ENCODE measurements around the gene EMILIN2.

DNA sequence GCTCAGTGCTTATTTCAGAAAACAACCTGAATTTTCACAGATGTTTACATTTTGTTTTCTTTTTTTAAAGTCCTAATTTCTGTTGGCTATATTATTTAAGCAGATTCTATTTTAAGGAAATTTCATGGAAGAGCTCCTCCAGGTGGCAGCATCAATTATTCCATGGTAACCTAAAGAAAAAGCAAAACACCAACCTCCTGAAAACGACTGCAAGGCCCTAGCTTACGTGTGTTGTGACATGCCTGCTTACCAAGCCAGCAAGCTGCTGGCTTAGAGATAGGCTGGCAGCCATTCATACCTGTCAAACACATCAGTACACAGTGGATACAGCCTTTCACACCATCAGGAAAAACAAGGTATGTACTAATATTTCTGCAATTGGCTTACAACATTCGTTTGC lies 101.2 kb downstream of the EMILIN2 start:
- TF ChIP-seq TAF1 (conservative IDR thresholded peaks at IDR 0.05), result no peak
- TF ChIP-seq, protein P1, sequence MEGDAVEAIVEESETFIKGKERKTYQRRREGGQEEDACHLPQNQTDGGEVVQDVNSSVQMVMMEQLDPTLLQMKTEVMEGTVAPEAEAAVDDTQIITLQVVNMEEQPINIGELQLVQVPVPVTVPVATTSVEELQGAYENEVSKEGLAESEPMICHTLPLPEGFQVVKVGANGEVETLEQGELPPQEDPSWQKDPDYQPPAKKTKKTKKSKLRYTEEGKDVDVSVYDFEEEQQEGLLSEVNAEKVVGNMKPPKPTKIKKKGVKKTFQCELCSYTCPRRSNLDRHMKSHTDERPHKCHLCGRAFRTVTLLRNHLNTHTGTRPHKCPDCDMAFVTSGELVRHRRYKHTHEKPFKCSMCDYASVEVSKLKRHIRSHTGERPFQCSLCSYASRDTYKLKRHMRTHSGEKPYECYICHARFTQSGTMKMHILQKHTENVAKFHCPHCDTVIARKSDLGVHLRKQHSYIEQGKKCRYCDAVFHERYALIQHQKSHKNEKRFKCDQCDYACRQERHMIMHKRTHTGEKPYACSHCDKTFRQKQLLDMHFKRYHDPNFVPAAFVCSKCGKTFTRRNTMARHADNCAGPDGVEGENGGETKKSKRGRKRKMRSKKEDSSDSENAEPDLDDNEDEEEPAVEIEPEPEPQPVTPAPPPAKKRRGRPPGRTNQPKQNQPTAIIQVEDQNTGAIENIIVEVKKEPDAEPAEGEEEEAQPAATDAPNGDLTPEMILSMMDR (IDR thresholded peaks at IDR 0.05; ENCODE audit: low read depth, low read length, missing input control), result peak; percentile 30
- TF ChIP-seq GABPA (IDR thresholded peaks at IDR 0.05 in 1 of 2, conservative IDR thresholded peaks at IDR 0.05 in 1 of 2), result no peak
- TF ChIP-seq, protein P2, sequence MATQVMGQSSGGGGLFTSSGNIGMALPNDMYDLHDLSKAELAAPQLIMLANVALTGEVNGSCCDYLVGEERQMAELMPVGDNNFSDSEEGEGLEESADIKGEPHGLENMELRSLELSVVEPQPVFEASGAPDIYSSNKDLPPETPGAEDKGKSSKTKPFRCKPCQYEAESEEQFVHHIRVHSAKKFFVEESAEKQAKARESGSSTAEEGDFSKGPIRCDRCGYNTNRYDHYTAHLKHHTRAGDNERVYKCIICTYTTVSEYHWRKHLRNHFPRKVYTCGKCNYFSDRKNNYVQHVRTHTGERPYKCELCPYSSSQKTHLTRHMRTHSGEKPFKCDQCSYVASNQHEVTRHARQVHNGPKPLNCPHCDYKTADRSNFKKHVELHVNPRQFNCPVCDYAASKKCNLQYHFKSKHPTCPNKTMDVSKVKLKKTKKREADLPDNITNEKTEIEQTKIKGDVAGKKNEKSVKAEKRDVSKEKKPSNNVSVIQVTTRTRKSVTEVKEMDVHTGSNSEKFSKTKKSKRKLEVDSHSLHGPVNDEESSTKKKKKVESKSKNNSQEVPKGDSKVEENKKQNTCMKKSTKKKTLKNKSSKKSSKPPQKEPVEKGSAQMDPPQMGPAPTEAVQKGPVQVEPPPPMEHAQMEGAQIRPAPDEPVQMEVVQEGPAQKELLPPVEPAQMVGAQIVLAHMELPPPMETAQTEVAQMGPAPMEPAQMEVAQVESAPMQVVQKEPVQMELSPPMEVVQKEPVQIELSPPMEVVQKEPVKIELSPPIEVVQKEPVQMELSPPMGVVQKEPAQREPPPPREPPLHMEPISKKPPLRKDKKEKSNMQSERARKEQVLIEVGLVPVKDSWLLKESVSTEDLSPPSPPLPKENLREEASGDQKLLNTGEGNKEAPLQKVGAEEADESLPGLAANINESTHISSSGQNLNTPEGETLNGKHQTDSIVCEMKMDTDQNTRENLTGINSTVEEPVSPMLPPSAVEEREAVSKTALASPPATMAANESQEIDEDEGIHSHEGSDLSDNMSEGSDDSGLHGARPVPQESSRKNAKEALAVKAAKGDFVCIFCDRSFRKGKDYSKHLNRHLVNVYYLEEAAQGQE (IDR thresholded peaks at IDR 0.05), result no peak
- TF ChIP-seq SP1 (IDR thresholded peaks at IDR 0.05), result no peak
- peak; percentile 10 to 17 for TF ChIP-seq HNF4A (conservative IDR thresholded peaks at IDR 0.05)
- TF ChIP-seq, protein P3, sequence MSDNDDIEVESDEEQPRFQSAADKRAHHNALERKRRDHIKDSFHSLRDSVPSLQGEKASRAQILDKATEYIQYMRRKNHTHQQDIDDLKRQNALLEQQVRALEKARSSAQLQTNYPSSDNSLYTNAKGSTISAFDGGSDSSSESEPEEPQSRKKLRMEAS (IDR thresholded peaks at IDR 0.05), result no peak
- TF ChIP-seq, protein P4, sequence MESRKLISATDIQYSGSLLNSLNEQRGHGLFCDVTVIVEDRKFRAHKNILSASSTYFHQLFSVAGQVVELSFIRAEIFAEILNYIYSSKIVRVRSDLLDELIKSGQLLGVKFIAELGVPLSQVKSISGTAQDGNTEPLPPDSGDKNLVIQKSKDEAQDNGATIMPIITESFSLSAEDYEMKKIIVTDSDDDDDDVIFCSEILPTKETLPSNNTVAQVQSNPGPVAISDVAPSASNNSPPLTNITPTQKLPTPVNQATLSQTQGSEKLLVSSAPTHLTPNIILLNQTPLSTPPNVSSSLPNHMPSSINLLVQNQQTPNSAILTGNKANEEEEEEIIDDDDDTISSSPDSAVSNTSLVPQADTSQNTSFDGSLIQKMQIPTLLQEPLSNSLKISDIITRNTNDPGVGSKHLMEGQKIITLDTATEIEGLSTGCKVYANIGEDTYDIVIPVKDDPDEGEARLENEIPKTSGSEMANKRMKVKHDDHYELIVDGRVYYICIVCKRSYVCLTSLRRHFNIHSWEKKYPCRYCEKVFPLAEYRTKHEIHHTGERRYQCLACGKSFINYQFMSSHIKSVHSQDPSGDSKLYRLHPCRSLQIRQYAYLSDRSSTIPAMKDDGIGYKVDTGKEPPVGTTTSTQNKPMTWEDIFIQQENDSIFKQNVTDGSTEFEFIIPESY (IDR thresholded peaks at IDR 0.05), result no peak
- no peak for TF ChIP-seq HNF4G (IDR thresholded peaks at IDR 0.05)
- no peak for TF ChIP-seq EGR1 (IDR thresholded peaks at IDR 0.05; ENCODE audit: low read depth in 2 of 2)
- TF ChIP-seq YY1 (IDR thresholded peaks at IDR 0.05), result peak; percentile 79
- peak; percentile 57 to 68 for TF ChIP-seq RAD21 (IDR thresholded peaks at IDR 0.05)
- TF ChIP-seq, protein P5, sequence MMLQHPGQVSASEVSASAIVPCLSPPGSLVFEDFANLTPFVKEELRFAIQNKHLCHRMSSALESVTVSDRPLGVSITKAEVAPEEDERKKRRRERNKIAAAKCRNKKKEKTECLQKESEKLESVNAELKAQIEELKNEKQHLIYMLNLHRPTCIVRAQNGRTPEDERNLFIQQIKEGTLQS (IDR thresholded peaks at IDR 0.05), result no peak
- TF ChIP-seq JUND (IDR thresholded peaks at IDR 0.05), result peak in 1 of 2 donors; percentile 17
